Smooth muscle cell (in vitro differentiated cells): ENCODE measurements around the gene PTPRN2. TPM values are rescaled to one million over a fixed set of nuclear protein-coding genes. Genes with fewer than 3 reads are reported as not detected.

Experiments used
- DNase-seq: peaks from one replicate; lab custom pipeline; 2025; ENCODE audit not compliant: unreplicated experiment; lab: John Stamatoyannopoulos, UW
- H2AFZ ChIP-seq: fragments of 200-600 bp; sonication (generic); 2 replicates; pipeline ENCODE4 v1.6.0; 2016; ENCODE audit warnings: antibody characterized with exemption, low read depth, mild to moderate bottlenecking
- H3F3A ChIP-seq: fragments of 200-600 bp; sonication (generic); 2 replicates; pipeline ENCODE4 v1.6.0; 2017; ENCODE audit warnings: antibody characterized with exemption, low read depth
- H3K27ac ChIP-seq: fragments of 200-600 bp; sonication (generic); 2 replicates; pipeline ENCODE4 v1.5.1; 2016; ENCODE audit warnings: low read depth, mild to moderate bottlenecking
- H3K27me3 ChIP-seq: fragments of 200-600 bp; sonication (generic); 2 replicates; pipeline ENCODE4 v1.6.1; 2016; ENCODE audit warnings: low read depth, mild to moderate bottlenecking
- H3K36me3 ChIP-seq: fragments of 200-600 bp; sonication (generic); 2 replicates; pipeline ENCODE4 v1.5.1; 2016; ENCODE audit warnings: low read depth
- H3K4me1 ChIP-seq: fragments of 200-600 bp; sonication (generic); 2 replicates; pipeline ENCODE4 v1.5.1; 2016; ENCODE audit warnings: low read depth
- H3K4me2 ChIP-seq: fragments of 200-600 bp; sonication (generic); 2 replicates; pipeline ENCODE4 v1.6.0; 2016; ENCODE audit warnings: mild to moderate bottlenecking
- H3K4me3 ChIP-seq: fragments of 200-600 bp; sonication (generic); 2 replicates; pipeline ENCODE4 v1.5.1; 2016; ENCODE audit warnings: mild to moderate bottlenecking
- H3K79me2 ChIP-seq: fragments of 200-600 bp; sonication (generic); 2 replicates; pipeline ENCODE4 v1.6.0; 2016; ENCODE audit warnings: low read depth, mild to moderate bottlenecking
- H3K9ac ChIP-seq: fragments of 200-600 bp; sonication (generic); 2 replicates; pipeline ENCODE4 v1.6.0; 2016; ENCODE audit warnings: low read depth
- H3K9me3 ChIP-seq: fragments of 200-600 bp; sonication (generic); replicated peaks from 2 replicates; pipeline ENCODE4 v1.5.1; 2016; ENCODE audit warnings: low read depth
- H4K20me1 ChIP-seq: fragments of 200-600 bp; sonication (generic); 2 replicates; pipeline ENCODE4 v1.6.0; 2016; ENCODE audit warnings: low read depth
- WGBS: methylation state at CpG from one replicate; pipeline ENCODE4 v1.1.7; 2016; ENCODE audit warnings: low lambda C conversion rate; 5-methylcytosine and 5-hydroxymethylcytosine counted together
- polyA plus RNA-seq: library from polyadenylated mRNA; unstranded; fragments of >200 nt; fragmentation: Nextera tagmentation; extraction: Ambion mirVana; gene quantifications from 2 replicates; pipeline ENCODE4 v1.2.1, GENCODE V29; 2016
- total RNA-seq: library from RNA; depleted of rRNA; stranded (reverse); fragments of >200 nt; gene quantifications from 2 replicates; pipeline ENCODE4 v1.2.3, GENCODE V29; 2014
- TF ChIP-seq, protein P1 (sequence below): fragments of 200-600 bp; sonication (generic); IDR thresholded peaks from 2 replicates; pipeline ENCODE4 v1.5.1; 2017; ENCODE audit warnings: borderline replicate concordance, mild to moderate bottlenecking, antibody characterized with exemption; ENCODE audit not compliant: insufficient read depth, poor library complexity, severe bottlenecking

Gene PTPRN2
- total and polyA plus RNA-seq, 2 experiments from 2014 or later = 0.09 to 0.87 TPM

DNA sequence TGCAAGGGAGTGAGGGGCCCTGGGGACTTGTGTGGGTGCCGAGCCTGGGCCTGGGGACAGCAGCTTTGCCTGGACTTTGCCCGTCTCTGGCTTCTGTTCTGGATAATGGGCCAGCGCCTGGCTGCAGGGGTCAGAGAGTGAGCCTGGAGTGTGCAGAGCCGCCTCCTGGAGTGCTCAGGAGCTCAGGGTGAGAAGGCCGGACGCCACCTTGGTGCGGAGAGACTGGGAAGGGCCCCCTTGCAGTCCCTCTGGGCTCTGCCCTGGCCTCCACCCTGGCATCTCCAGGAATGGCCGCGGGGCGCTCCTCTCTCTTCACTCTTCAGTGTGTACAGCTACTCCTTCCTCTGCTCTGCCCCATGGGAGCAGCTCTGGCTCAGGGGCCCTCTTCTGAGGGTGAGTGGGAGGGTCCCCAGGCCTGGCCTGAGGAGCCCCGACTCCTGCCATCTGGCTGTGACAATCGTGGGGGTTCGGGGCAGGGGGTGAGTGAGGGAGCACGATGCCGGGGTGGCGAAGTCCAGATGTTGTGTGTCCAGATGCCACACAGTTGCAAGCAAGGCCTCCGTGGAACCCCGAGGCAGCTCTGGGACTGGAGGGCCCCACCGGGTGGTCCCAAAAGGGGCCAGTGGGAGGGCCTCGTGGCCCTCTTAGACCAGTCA lies 1063.7 kb downstream of the PTPRN2 start:
- no peaks in the 10 kb centered on the region for H3K4me1 ChIP-seq
- no peak overlapping the region for H3K27ac ChIP-seq
- H2AFZ ChIP-seq = no peak overlapping the region
- H3K9ac ChIP-seq = no peak overlapping the region
- H3K27me3 ChIP-seq = no peaks in the 10 kb centered on the region
- no peak overlapping the region for H3K4me3 ChIP-seq
- H3K4me2 ChIP-seq = no peak overlapping the region
- no peaks in the 10 kb centered on the region for H3K36me3 ChIP-seq
- TF ChIP-seq, protein P1, sequence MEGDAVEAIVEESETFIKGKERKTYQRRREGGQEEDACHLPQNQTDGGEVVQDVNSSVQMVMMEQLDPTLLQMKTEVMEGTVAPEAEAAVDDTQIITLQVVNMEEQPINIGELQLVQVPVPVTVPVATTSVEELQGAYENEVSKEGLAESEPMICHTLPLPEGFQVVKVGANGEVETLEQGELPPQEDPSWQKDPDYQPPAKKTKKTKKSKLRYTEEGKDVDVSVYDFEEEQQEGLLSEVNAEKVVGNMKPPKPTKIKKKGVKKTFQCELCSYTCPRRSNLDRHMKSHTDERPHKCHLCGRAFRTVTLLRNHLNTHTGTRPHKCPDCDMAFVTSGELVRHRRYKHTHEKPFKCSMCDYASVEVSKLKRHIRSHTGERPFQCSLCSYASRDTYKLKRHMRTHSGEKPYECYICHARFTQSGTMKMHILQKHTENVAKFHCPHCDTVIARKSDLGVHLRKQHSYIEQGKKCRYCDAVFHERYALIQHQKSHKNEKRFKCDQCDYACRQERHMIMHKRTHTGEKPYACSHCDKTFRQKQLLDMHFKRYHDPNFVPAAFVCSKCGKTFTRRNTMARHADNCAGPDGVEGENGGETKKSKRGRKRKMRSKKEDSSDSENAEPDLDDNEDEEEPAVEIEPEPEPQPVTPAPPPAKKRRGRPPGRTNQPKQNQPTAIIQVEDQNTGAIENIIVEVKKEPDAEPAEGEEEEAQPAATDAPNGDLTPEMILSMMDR = no peak
- 89% methylated on average over 20 of the region's 20 CpGs for WGBS
- H3K79me2 ChIP-seq = no peaks in the 10 kb centered on the region
- DNase-seq = no peak
- H3K9me3 ChIP-seq = no peaks in the 10 kb centered on the region
- H3F3A ChIP-seq = no peaks in the 10 kb centered on the region
- no peaks in the 10 kb centered on the region for H4K20me1 ChIP-seq

DNA sequence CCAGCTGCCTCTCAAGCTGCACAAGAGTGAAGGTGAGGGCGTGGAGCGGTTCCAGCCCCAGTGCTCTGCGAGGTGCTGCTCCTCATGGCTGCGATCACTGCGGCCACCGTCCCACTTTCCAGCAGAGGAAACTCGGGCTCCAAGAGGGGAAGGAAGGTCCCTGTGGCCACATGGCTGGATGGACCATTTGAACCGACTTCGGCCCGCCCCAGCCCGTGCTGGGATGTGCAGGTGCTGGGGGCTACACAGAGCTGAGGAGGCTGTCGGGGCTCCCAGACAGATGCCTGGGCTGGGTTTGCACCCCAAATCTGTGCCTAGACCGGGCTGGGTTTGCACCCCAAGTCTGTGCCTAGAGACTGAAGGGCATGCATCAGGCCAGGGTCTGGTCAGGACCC lies 1064.3 kb downstream of the PTPRN2 start:
- TF ChIP-seq, protein P1 = no peak
- DNase-seq = no peak
- Histone ChIP-seq H3K9ac (no peak overlapping the region), H3K4me1 (no peaks in the 10 kb centered on the region), H3K36me3 (no peaks in the 10 kb centered on the region), H3K4me3 (no peak overlapping the region), H2AFZ (no peak overlapping the region), H3K9me3 (no peaks in the 10 kb centered on the region), H3K79me2 (no peaks in the 10 kb centered on the region), H4K20me1 (no peaks in the 10 kb centered on the region), H3K27me3 (no peaks in the 10 kb centered on the region), H3K4me2 (no peak overlapping the region), H3K27ac (no peak overlapping the region), H3F3A (no peaks in the 10 kb centered on the region)
- WGBS = 97% methylated on average over 13 of the region's 13 CpGs

DNA sequence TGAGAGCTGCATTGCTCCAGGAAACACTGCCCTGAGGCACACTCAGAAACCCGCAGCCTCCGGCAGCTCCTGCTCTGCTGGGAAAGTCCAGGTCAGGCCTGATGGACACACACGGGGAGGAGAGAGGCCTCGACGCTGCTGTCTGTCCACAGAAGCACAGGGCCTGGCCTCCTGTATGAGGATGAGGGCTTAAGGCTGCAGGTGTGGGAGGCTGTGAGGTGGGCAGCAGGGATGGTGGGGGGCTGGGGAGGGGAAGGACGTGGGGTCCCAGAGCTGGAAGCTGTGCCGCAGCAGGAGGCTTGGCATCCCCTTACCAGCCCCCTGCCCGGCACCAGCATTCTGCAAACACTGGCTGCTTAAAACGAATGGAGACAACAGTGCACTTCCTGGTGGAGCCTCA lies 1064.7 kb downstream of the PTPRN2 start:
- H4K20me1 ChIP-seq = no peaks in the 10 kb centered on the region
- H3K9me3 ChIP-seq = no peaks in the 10 kb centered on the region
- no peak overlapping the region for H3K4me2 ChIP-seq
- no peak overlapping the region for H3K4me3 ChIP-seq
- no peaks in the 10 kb centered on the region for H3K27me3 ChIP-seq
- WGBS = 81% methylated on average over 9 of the region's 9 CpGs
- no peaks in the 10 kb centered on the region for H3F3A ChIP-seq
- H3K36me3 ChIP-seq = no peaks in the 10 kb centered on the region
- no peak overlapping the region for H2AFZ ChIP-seq
- DNase-seq = no peak
- H3K79me2 ChIP-seq = no peaks in the 10 kb centered on the region
- TF ChIP-seq, protein P1 = no peak
- H3K4me1 ChIP-seq = no peaks in the 10 kb centered on the region
- H3K9ac ChIP-seq = no peak overlapping the region
- no peak overlapping the region for H3K27ac ChIP-seq

DNA sequence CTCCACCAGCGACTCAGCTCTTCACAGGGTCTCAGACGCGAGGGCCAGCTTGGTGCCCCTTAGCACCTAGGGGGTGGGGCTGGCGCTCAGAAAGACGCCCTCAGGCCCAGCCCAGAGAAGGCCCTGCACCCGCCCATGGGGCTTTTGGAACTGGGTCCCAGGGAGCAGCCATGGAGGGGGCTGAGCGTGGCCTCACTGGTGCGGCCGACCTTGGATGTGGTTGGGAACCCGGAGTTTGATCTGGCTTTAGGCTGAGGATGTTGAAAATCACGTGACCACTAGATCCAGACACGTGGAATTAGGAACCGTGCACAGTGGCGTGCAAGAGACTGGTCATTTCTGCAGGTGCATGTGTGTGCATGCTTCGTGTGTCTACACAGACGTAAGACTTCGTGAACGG lies 1065.4 kb downstream of the PTPRN2 start:
- Histone ChIP-seq H3K79me2 (no peaks in the 10 kb centered on the region), H3K4me3 (no peak overlapping the region), H2AFZ (no peak overlapping the region), H3F3A (no peaks in the 10 kb centered on the region), H3K4me2 (no peak overlapping the region), H3K36me3 (no peaks in the 10 kb centered on the region), H3K4me1 (no peaks in the 10 kb centered on the region), H3K27ac (no peak overlapping the region), H3K27me3 (no peaks in the 10 kb centered on the region), H3K9ac (no peak overlapping the region), H4K20me1 (no peaks in the 10 kb centered on the region), H3K9me3 (no peaks in the 10 kb centered on the region)
- DNase-seq = no peak
- WGBS = 95% methylated on average over 18 of the region's 18 CpGs
- TF ChIP-seq, protein P1 = no peak
